ENCODE data around the gene KLRC1.
"Not testable (repeated sequence)": the region's sequence is repeated elsewhere in the genome, so short reads cannot be mapped to it uniquely, and the experiment has no call there.

KLRC1 gene

DNA sequence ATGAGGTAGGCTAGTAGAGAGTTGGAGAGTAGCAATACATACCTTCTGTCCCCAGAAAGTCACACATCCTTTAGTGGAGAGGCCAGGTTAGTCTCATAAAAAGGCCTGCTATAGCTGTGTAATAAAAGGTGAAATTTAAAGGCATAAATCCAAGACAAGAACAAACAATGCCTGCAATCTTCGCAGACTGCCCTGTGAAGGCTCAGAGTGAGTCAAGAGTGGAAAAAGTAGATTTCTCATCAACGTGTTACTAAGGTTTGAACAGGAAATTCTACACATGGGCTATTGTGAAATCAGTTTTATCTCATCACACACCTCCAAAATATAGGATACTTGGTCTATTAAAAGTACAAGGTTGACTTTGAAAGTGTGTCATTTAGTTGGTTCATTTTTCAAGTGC is at the start of gene KLRC1:
Gene KLRC1, minus strand, starts transcription at position 222 of the 400 bp plus-strand sequence. CDS start 2,221 bp downstream, outside the sequence.
- no peak for DNase-seq (ENCODE audit: low spot score)

- no peak for DNase-seq (ENCODE audit: low spot score)
Measured at GRCh38 chr12:10501030-10501429, 47.9 kb upstream of the KLRC1 start.

GRCh38 chr12:10498042-10498441 is 44.9 kb upstream of the KLRC1 start:
- DNase-seq (ENCODE audit: low spot score) = no peak

DNA sequence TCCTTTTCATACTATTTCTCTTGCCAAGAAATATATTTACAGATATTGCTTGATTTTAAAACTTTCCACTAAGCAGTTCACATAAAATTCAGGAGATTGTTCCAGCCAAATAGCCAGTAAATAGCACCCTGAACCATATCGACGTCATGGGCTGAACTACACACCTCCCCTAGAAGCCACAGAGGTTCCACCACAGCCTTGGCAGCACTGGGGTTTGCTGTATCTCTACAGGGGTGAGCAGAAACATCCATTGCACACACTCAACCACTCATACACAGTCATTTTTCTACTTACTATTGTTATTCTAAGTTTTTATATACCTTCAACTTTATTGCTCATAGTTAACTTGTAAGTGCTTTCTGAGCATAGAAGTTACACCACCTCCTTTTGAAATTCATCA is 44.4 kb upstream of the KLRC1 start:
- DNase-seq (ENCODE audit: low spot score) = no peak

- DNase-seq (ENCODE audit: low spot score) = no peak
Measured at GRCh38 chr12:10491766-10492165, 38.6 kb upstream of the KLRC1 start.

GRCh38 chr12:10487328-10487727 is 34.2 kb upstream of the KLRC1 start:
- not testable (repeated sequence) for DNase-seq (ENCODE audit: low spot score)

DNA sequence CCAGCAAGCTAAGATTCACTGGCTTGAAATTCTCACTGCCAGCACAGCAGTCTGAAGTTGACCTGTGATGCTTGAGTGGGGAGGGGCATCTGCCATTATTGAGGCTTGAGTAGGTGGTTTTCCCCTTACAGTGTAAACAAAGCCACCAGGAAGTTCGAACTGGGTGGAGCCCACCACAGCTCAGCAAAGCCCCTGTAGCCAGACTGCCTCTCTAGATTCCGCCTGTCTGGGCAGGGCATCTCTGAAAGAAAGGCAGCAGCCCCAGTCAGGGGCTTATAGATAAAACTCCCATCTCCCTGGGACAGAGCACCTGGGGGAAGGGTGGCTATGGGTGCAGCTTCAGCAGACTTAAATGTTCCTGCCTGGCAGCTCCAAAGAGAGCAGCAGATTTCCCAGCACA is 28.7 kb upstream of the KLRC1 start:
- not testable (repeated sequence) for DNase-seq (ENCODE audit: low spot score)

GRCh38 chr12:10472808-10473207 is 19.6 kb upstream of the KLRC1 start:
- DNase-seq (ENCODE audit: low spot score) = not testable (repeated sequence)

GRCh38 chr12:10469701-10470100 is 16.5 kb upstream of the KLRC1 start:
- no peak for DNase-seq (ENCODE audit: low spot score)

DNA sequence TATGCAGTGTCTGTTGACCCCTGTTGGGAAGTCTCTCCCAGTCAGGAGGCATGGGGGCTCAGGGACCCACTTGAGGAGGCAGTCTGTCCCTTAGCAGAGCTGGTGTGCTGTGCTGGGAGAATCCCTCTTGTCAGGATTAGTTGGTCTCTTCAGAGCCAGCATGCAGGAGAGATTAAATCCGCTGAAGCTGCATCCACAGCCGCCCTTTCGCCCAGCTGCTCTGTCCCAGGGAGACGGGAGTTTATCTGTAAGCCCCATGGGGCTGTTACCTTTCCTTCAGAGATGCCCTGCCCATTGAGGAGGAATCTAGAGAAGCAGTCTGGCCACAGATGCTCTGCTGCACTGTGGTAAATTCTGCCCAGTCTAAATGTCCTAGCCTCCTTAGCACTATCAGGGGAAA is 13.1 kb upstream of the KLRC1 start:
- peak; percentile 56 for DNase-seq (ENCODE audit: low spot score)

DNA sequence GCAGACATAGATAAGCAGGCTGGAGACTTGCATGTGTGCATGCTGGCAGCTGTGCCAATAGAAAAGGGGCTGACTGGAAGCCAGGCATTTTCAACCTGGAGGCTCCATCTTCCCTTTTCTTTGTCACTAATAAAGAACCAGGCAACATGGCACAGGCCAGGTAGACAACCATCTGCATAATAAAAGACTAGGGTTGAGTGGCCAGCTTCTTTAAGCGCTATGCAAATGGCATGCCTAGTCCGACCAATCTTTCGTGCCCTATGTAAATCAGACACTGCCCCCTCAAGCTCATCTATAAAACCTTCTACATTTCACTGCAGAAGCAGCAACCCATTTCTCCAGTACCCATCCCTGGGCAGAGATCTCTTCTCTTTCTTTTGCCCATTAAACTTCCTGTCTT is 4.6 kb upstream of the KLRC1 start:
- DNase-seq (ENCODE audit: low spot score) = no peak

- no peak for DNase-seq (ENCODE audit: low spot score)
Measured at GRCh38 chr12:10456856-10457255, 3.7 kb upstream of the KLRC1 start.

DNA sequence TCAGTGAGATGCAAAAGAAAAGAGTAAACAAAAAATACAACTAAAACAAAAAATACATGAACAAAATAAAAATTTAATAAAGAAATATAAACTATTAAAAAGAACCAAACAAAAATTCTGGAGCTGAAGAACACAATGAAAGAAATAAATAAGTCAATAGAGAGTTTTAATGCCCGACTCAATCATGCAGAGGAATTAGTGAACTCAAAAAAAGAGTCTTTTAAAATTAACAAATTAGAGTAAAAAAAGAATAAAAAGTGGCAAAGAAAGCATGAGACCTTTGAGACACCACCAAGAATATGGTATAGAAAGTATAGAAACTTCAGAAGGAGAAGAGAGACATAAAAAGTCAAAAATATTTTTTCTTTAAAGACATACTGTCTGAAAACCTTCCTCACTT is 2.6 kb upstream of the KLRC1 start:
- DNase-seq (ENCODE audit: low spot score) = no peak

- no peak for DNase-seq (ENCODE audit: low spot score)
Measured at GRCh38 chr12:10454531-10454930, 1.4 kb upstream of the KLRC1 start.

- no peak for DNase-seq (ENCODE audit: low spot score)
Measured at GRCh38 chr12:10448236-10448635, 4.9 kb downstream of the KLRC1 start.

- not testable (repeated sequence) for DNase-seq (ENCODE audit: low spot score)
Measured at GRCh38 chr12:10446052-10446451, 7.1 kb downstream of the KLRC1 start.

GRCh38 chr12:10441144-10441543 is 12.0 kb downstream of the KLRC1 start:
- not testable (repeated sequence) for DNase-seq (ENCODE audit: low spot score)

- DNase-seq (ENCODE audit: low spot score) = not testable (repeated sequence)
Measured at GRCh38 chr12:10439608-10440274, 13.4 kb downstream of the KLRC1 start.

- DNase-seq (ENCODE audit: low spot score) = not testable (repeated sequence)
Measured at GRCh38 chr12:10437601-10438000, 15.6 kb downstream of the KLRC1 start.

GRCh38 chr12:10435816-10436215 is 17.4 kb downstream of the KLRC1 start, which contains the start of gene KLRC2:
Gene KLRC2 (minus strand): TSS chr12:10436010. CDS start chr12:10435986, 24 bp downstream.
- DNase-seq (ENCODE audit: low spot score) = not testable (repeated sequence)

DNA sequence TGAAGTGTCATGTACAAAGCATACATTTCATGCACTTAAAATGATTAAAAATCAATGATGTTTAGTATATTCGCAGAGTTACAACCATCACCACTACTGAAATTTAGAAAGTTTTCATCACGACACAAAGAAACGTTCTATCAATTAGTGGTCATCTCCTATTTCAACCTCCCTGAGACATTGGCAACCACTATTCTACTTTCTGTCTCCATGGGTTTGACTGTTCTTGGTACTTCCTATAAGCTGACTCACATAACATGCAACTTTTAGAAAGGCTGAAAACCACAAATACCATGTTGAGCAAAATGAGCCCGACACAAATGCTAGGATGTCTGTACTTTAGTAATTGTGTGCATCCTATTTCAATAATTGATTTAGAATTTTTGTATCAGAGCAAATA is 22.6 kb downstream of the KLRC1 start:
- DNase-seq (ENCODE audit: low spot score) = not testable (repeated sequence)

DNA sequence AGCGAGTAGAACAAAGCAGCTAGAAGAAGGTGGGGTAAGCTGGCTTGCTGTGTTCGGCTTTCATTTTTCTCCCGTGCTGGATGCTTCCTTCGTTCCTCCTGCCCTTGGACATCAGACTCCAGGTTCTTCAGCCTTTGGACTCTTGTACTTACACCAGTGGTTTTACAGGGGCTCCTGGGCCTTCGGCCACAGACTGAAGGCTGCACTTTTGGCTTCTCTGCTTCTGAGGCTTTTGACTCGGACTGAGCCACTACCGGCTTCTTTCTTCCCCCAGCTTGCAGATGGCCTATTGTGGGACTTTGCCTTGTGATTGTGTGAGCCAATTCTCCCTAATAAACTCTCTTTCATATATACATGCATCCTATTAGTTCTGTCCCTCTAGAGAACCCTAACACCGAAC is 27.2 kb downstream of the KLRC1 start:
- not testable (repeated sequence) for DNase-seq (ENCODE audit: low spot score)

- not testable (repeated sequence) for DNase-seq (ENCODE audit: low spot score)
Measured at GRCh38 chr12:10424260-10424899, 28.8 kb downstream of the KLRC1 start.

- not testable (repeated sequence) for DNase-seq (ENCODE audit: low spot score)
Measured at GRCh38 chr12:10422159-10422558, 31.0 kb downstream of the KLRC1 start.
